Measurements from ENCODE around the gene GPRC5A.

DNA sequence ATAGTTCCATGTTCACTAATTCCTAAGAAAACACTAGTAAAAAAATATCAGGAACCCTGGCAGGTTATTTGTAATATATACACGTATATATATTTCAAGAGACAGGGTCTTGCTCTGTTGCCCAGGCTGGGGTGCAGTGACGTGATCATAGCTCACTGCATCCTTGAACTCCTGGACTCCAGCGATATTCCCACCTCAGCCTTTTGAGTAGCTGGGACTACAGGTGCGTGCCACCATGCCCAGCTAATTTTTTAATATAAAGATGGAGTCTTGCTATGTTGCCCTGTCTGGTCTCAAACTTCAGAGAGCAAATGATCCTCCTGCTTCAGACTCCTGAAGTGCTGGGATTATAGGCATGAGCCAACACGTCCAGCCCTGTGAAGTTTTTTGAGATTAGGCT, 16.2 kb downstream of the GPRC5A start:
- TF ChIP-seq, protein P1, sequence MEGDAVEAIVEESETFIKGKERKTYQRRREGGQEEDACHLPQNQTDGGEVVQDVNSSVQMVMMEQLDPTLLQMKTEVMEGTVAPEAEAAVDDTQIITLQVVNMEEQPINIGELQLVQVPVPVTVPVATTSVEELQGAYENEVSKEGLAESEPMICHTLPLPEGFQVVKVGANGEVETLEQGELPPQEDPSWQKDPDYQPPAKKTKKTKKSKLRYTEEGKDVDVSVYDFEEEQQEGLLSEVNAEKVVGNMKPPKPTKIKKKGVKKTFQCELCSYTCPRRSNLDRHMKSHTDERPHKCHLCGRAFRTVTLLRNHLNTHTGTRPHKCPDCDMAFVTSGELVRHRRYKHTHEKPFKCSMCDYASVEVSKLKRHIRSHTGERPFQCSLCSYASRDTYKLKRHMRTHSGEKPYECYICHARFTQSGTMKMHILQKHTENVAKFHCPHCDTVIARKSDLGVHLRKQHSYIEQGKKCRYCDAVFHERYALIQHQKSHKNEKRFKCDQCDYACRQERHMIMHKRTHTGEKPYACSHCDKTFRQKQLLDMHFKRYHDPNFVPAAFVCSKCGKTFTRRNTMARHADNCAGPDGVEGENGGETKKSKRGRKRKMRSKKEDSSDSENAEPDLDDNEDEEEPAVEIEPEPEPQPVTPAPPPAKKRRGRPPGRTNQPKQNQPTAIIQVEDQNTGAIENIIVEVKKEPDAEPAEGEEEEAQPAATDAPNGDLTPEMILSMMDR (conservative IDR thresholded peaks at IDR 0.05; ENCODE audit: low read depth, low read length): no peak
- TF ChIP-seq EZH2 (IDR thresholded peaks at IDR 0.05; ENCODE audit: borderline replicate concordance, low read depth, low read length, poor library complexity, severe bottlenecking): no peak

Data from A673 (cell line).